Muscle of back (tissue), 13 donors: ENCODE data around the gene WASHC1. TPM values are rescaled to one million over a fixed set of nuclear protein-coding genes. Genes with fewer than 3 reads are reported as not detected.
"Not testable (repeated sequence)": the region's sequence is repeated elsewhere in the genome, so short reads cannot be mapped to it uniquely, and the experiment has no call there.

ENCODE experiments used
- DNase-seq, 3 donors: peaks; one replicate each; pipeline versions ENCODE4 v3.0.0 to v3.0.0-alpha.2; 2013
- long read RNA-seq, 9 donors: transcript quantifications; one replicate each; lab custom pipeline, GENCODE V29; 2026
- polyA plus RNA-seq, 10 donors: library from polyadenylated mRNA; unstranded; fragments of 120-200 nt; gene quantifications; one replicate each; pipeline ENCODE4 v1.2.1, GENCODE V29; 2013; ENCODE audit not compliant: insufficient read length in 10 of 10

The WASHC1 gene, protein sequence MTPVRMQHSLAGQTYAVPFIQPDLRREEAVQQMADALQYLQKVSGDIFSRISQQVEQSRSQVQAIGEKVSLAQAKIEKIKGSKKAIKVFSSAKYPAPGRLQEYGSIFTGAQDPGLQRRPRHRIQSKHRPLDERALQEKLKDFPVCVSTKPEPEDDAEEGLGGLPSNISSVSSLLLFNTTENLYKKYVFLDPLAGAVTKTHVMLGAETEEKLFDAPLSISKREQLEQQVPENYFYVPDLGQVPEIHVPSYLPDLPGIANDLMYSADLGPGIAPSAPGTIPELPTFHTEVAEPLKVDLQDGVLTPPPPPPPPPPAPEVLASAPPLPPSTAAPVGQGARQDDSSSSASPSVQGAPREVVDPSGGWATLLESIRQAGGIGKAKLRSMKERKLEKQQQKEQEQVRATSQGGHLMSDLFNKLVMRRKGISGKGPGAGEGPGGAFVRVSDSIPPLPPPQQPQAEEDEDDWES
- 10 to 100 TPM in 8 of 10 donors, 1 to 10 TPM in 2; 9.3 to 20.8 (median 14.0) TPM for polyA plus RNA-seq
- long read RNA-seq, donor 1: 0 reads
- long read RNA-seq, donor 2: 0 reads
- long read RNA-seq, donor 3: 0 reads
- long read RNA-seq, donor 4: 0 reads
- long read RNA-seq, donor 5: 0 reads
- long read RNA-seq, donor 6: 0 reads
- long read RNA-seq, donor 7: 0 reads
- long read RNA-seq, donor 8: 0 reads
- long read RNA-seq, donor 9: 0 reads

- DNase-seq: not testable (repeated sequence)
Measured at GRCh38 chr9:29356-29755, at the start of gene WASHC1. WASHC1 (minus strand) TSS chr9:29456; CDS start chr9:24999, 4,457 bp downstream.

- not testable (repeated sequence) for DNase-seq
Measured at GRCh38 chr9:78333-78732, 49.1 kb upstream of the WASHC1 start.

- not testable (repeated sequence) for DNase-seq
Measured at GRCh38 chr9:76389-76788, 47.1 kb upstream of the WASHC1 start.

GRCh38 chr9:73900-74525 is 44.8 kb upstream of the WASHC1 start:
- DNase-seq: peak in 2 of 3 donors; percentile 5 to 31

DNA sequence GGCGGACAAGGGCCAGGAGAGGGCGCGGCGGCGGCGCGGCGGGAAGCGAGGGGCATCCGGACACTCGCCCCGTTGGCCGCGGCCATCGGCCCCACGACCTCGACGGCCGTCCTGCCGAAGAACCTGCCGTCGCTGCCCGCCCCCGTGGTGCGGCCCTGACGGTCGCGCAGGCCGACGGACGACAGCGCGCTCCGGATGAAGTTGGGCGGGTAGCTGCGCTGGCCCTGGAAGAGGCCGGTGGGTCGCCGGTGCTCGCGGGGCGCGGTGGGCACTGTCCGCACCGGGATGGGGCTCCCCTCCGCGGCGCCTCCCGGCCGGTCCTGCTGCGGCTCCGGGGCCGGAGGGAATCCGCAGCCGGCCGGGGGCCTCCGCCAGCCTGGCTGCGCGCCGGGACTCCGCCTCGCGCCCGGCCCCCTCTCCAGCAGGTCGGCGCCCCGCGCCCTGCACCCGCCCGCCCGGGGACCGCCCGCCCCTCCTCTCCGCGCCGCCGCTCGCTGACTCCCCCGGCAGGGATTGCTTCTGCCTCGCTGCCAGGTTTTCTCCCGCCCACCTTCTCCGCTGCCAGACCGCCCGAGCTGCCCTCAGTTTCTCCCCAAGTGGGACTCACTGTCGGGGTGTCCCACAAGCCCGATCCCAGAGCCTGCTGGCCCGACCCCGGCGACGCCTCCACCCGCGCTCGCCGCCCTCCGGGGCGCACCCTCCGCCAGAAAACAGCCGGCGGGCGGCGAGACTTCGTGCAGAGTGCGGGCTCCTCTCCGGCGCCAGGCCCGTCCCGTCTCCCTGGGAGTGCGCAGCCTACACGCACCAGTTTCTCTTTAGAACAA is 44.0 kb upstream of the WASHC1 start:
- peak in 2 of 3 donors; percentile 20 to 59 for DNase-seq

- peak in 1 of 3 donors; percentile 5 for DNase-seq
Measured at GRCh38 chr9:63031-63629, 33.9 kb upstream of the WASHC1 start.

DNA sequence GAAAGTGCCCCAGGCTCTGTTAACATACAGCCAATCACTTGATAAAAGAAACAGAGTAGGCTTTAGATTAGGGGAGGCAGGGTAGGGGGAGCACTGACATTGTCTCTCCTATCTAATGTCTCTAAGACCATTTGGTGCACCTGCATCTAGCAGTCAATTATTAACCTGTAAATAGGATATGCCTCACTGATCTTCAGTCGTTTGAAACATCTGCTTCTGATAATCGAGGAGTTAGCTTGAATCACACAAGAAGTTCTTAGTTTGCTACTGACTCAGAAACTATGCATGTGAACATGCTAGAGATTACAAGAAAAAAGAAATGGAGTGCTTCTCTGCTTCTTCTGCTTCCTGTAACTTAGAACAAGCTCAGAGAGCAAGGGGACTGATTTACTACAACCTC is 23.4 kb upstream of the WASHC1 start:
- not testable (repeated sequence) for DNase-seq

DNA sequence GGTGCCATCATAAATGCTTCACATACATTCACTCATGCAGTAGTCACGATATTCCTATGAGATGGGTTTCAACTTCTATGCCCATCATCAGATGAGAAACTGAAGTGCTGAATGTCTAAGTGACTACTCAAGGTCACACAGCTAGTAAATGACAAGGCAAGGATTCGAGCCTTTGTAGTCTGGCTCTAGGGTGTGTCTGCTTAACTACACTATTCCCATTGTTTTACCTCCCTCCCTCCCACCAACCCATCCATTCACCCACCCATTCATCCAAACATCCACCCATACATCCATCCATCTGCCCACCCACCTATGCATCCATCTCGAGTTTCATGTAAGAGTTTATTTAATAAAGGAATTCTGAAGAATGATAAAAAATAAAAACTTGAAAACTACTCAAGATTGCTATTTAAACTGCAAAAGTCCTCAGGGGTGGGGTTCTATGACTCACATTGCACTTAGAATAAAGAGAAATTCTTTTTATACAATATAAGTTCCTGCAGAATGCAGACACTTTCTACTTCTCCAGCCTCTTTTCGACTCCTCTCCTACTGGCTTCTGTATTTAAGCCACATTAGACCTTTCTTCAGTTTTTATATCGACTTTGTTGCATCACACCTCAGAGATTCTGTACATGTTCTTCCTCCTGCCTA is 19.1 kb upstream of the WASHC1 start:
- DNase-seq: not testable (repeated sequence)

GRCh38 chr9:46639-47271 is 17.5 kb upstream of the WASHC1 start:
- DNase-seq: not testable (repeated sequence)

- DNase-seq: not testable (repeated sequence)
Measured at GRCh38 chr9:46164-46563, 16.9 kb upstream of the WASHC1 start.

DNA sequence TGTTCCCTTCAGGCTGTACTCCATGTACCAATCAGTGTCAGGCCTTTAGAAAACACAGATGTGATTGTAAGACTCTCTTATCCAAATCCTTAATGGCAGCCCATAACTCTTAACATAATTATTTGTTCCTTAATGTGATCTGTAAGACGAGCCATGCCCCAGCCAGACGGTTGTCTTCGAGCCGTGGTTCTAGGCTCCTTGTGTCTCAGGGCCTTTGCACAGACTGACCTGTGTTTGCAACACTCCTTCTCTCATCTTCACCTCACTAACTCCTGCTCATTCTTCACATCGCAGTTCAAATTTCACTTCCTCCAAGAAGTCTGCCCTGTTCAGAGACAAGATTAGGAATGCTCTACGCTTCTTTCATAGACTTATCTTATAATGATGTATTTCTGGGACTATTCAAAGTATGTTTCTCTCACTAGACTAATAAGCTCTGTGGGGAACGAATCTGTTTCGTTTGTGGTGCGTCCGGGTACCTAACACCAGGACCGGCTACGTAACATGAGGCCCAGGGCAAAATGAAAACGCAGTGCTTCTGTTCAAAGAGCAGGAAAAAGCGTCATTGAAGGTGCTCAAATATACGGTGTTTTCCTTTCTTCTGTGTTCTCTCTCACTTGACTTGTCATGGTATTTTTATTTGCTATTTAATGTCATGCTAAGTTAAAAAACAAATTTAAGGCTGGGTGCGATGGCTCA is 16.1 kb upstream of the WASHC1 start:
- DNase-seq: not testable (repeated sequence)

GRCh38 chr9:44416-44815 is 15.2 kb upstream of the WASHC1 start:
- not testable (repeated sequence) for DNase-seq

DNA sequence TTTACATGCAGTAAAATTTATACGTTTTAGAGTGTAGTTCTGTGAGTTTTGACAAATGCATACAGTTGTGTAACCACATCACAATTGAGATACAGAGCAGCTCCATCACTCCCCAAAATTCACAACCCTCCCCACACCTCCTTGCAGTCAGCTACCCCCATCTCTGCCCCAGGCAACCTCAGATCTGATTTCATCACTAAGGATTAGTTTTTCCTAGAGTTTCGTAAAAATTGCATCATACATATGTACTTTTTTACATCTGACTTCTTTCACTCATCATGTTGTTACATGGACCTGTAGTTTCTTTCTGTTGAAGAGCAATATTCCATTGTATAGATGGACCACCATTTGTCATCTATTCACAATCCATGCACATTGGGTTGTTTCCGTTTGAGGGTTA is 14.4 kb upstream of the WASHC1 start:
- DNase-seq: not testable (repeated sequence)

- not testable (repeated sequence) for DNase-seq
Measured at GRCh38 chr9:43116-43515, 13.9 kb upstream of the WASHC1 start.

GRCh38 chr9:41819-42218 is 12.6 kb upstream of the WASHC1 start:
- DNase-seq: not testable (repeated sequence)

DNA sequence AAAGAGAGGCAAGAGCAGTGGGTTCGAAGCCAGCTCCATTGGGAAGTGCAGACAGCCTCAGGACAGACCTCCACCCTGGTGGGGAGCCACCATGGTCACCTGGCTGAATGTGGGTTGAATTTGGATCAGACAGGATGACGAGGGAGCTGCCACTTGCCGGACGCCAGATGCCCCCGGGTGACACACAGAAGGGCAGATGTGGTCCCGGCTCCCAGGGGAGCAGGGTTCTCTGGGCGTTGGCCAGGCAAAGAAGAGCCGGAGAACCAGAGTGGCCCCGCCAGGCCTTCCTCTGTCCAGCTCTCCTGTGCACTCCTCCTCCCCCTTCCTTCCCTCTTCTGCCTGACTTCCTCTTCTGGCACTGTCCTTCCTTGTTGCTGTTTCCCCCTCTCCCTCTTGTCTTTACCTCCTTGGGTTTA is 12.0 kb upstream of the WASHC1 start:
- not testable (repeated sequence) for DNase-seq

DNA sequence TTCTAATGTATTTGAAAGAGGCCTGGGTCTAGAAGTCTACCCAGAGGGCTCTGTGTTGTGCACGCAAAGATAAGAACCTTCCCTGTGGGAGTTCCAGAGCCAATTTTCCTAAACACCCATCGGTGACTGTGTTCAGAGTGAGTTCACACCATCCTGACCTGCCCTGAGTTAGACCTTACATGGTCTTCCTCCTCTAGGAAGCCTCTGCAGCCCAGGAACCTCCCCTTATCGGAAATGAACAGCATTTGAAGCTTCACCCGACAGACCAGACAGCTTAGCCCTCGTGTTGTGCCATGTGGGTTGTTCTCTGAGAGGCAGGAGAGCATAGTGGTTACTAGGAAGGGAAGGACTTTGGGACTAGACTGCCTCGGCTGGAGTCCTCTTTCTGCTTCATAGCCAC is 3.1 kb upstream of the WASHC1 start:
- not testable (repeated sequence) for DNase-seq

GRCh38 chr9:28775-29174 is 481 bp downstream of the WASHC1 start:
- DNase-seq: not testable (repeated sequence)

DNA sequence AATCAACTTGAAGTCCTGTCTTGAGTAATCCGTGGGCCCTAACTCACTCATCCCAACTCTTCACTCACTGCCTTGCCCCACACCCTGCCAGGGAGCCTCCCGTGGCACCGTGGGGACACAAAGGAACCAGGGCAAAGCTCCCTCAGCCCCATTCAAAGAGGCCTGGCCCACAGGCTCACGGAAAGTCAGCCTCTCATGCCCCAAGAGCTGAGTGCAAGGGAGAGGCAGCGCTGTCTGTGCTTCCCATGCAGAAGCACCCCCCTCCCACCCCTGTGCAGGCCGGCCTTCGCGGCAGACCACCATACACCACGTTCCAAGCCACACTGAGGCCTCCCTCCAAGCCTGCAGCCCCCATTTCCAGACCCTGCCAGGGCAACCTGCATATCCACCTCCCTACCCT is 7.6 kb downstream of the WASHC1 start:
- not testable (repeated sequence) for DNase-seq
